OCI-LY1 (cell line): ENCODE results near the gene LRRC32.

Source experiments
- H2AFZ ChIP-seq: fragments of 200-600 bp; sonication (generic), shearing (Covaris generic); 2 replicates; pipeline ENCODE4 v1.6.0; 2014; ENCODE audit warnings: antibody characterized with exemption, mild to moderate bottlenecking, low read length
- H3F3A ChIP-seq: fragments of 200-600 bp; sonication (generic), shearing (Covaris generic); 2 replicates; pipeline ENCODE4 v1.6.0; 2014; ENCODE audit warnings: mild to moderate bottlenecking, antibody characterized with exemption, low read length, moderate library complexity; ENCODE audit not compliant: insufficient read depth
- H3K27ac ChIP-seq: fragments of 200-600 bp; sonication (generic); 2 replicates; pipeline ENCODE4 v1.5.1; 2014; ENCODE audit warnings: low read length, mixed run types, mild to moderate bottlenecking, low read depth; ENCODE audit not compliant: poor library complexity, severe bottlenecking
- H3K27me3 ChIP-seq: fragments of 200-600 bp; sonication (generic); 2 replicates; pipeline ENCODE4 v1.6.0; 2014; ENCODE audit warnings: antibody characterized with exemption, mild to moderate bottlenecking, low read length, moderate library complexity; ENCODE audit not compliant: insufficient read depth
- H3K36me3 ChIP-seq: fragments of 200-600 bp; sonication (generic); 2 replicates; pipeline ENCODE4 v1.6.1; 2014; ENCODE audit warnings: mild to moderate bottlenecking, antibody characterized with exemption, low read length, moderate library complexity, mixed read lengths; ENCODE audit not compliant: insufficient read depth
- H3K4me1 ChIP-seq: fragments of 200-600 bp; sonication (generic); 2 replicates; pipeline ENCODE4 v1.5.1; 2014; ENCODE audit warnings: mild to moderate bottlenecking, low read length, moderate library complexity; ENCODE audit not compliant: insufficient read depth, severe bottlenecking
- H3K4me2 ChIP-seq: fragments of 200-600 bp; sonication (generic), shearing (Covaris generic); 2 replicates; pipeline ENCODE4 v1.6.1; 2014; ENCODE audit warnings: low read length
- H3K4me3 ChIP-seq: fragments of 200-600 bp; sonication (generic); 2 replicates; pipeline ENCODE4 v1.5.1; 2014; ENCODE audit warnings: low read length, low read depth, mild to moderate bottlenecking, mixed read lengths; ENCODE audit not compliant: poor library complexity, severe bottlenecking
- H3K79me2 ChIP-seq: fragments of 200-600 bp; shearing (Covaris generic); 2 replicates; pipeline ENCODE4 v1.6.1; 2016; ENCODE audit warnings: mixed run types, low read length, mixed read lengths; ENCODE audit not compliant: insufficient read depth
- H3K9ac ChIP-seq: fragments of 200-600 bp; sonication (generic), shearing (Covaris generic); 2 replicates; pipeline ENCODE4 v1.6.1; 2014; ENCODE audit warnings: mild to moderate bottlenecking, low read length, mixed read lengths
- H3K9me2 ChIP-seq: fragments of 200-600 bp; sonication (generic), shearing (Covaris generic); 2 replicates; pipeline ENCODE4 v1.6.1; 2014; ENCODE audit warnings: low read depth, mild to moderate bottlenecking, low read length, mixed read lengths
- H3K9me3 ChIP-seq: fragments of 200-600 bp; shearing (Covaris generic); 2 replicates; pipeline ENCODE4 v1.6.1; 2014; ENCODE audit warnings: low read length, mixed read lengths
- H4K20me1 ChIP-seq: fragments of 200-600 bp; sonication (generic), shearing (Covaris generic); 2 replicates; pipeline ENCODE4 v1.6.0; 2016; ENCODE audit warnings: mild to moderate bottlenecking, low read length; ENCODE audit not compliant: insufficient read depth
- CTCF ChIP-seq: fragments of 200-600 bp; sonication (generic), shearing (Covaris generic); IDR thresholded peaks from 2 replicates; pipeline ENCODE4 v1.5.1; 2017; ENCODE audit warnings: mild to moderate bottlenecking, antibody characterized with exemption, low read length, moderate library complexity, mixed read lengths
- EZH2 ChIP-seq: fragments of 200-600 bp; sonication (generic), shearing (Covaris generic); IDR thresholded peaks from 2 replicates; pipeline ENCODE4 v1.8.0; 2017; ENCODE audit warnings: borderline replicate concordance, mixed run types, mild to moderate bottlenecking, antibody characterized with exemption, low read length, moderate library complexity, mixed read lengths

Gene LRRC32

GRCh38 chr11:76663486-76663810 is 7.1 kb downstream of the LRRC32 start:
- Histone ChIP-seq H2AFZ (no peak overlapping the region), H3K9ac (no peak overlapping the region), H3K4me3 (no peak overlapping the region), H4K20me1 (no peaks in the 10 kb centered on the region), H3K9me3 (no peaks in the 10 kb centered on the region), H3F3A (no peaks in the 10 kb centered on the region), H3K4me2 (no peak overlapping the region), H3K4me1 (peaks cover 26% of the 10 kb centered on the region), H3K27me3 (no peaks in the 10 kb centered on the region), H3K27ac (no peak overlapping the region), H3K79me2 (no peaks in the 10 kb centered on the region), H3K9me2 (no peaks in the 10 kb centered on the region), H3K36me3 (no peaks in the 10 kb centered on the region)
- TF ChIP-seq EZH2 = no peak
- no peak for TF ChIP-seq CTCF

GRCh38 chr11:76662656-76663485 is 7.7 kb downstream of the LRRC32 start:
- H3K4me2 ChIP-seq = no peak overlapping the region
- H3F3A ChIP-seq = no peaks in the 10 kb centered on the region
- H3K27ac ChIP-seq = no peak overlapping the region
- H3K9ac ChIP-seq = no peak overlapping the region
- no peaks in the 10 kb centered on the region for H3K79me2 ChIP-seq
- no peaks in the 10 kb centered on the region for H3K27me3 ChIP-seq
- no peak for TF ChIP-seq EZH2
- TF ChIP-seq CTCF = no peak
- H3K4me3 ChIP-seq = no peak overlapping the region
- H3K36me3 ChIP-seq = no peaks in the 10 kb centered on the region
- peaks cover 20% of the 10 kb centered on the region for H3K4me1 ChIP-seq
- H2AFZ ChIP-seq = no peak overlapping the region
- no peaks in the 10 kb centered on the region for H3K9me3 ChIP-seq
- H3K9me2 ChIP-seq = no peaks in the 10 kb centered on the region
- H4K20me1 ChIP-seq = no peaks in the 10 kb centered on the region

- no peaks in the 10 kb centered on the region for H3K9me2 ChIP-seq
- H3K9me3 ChIP-seq = no peaks in the 10 kb centered on the region
- H2AFZ ChIP-seq = no peak overlapping the region
- TF ChIP-seq EZH2 = no peak
- TF ChIP-seq CTCF = no peak
- H3F3A ChIP-seq = no peaks in the 10 kb centered on the region
- H3K27me3 ChIP-seq = no peaks in the 10 kb centered on the region
- no peak overlapping the region for H3K9ac ChIP-seq
- no peaks in the 10 kb centered on the region for H3K36me3 ChIP-seq
- H3K27ac ChIP-seq = no peak overlapping the region
- H3K4me2 ChIP-seq = no peak overlapping the region
- H3K4me3 ChIP-seq = no peak overlapping the region
- H4K20me1 ChIP-seq = no peaks in the 10 kb centered on the region
- H3K79me2 ChIP-seq = no peaks in the 10 kb centered on the region
- H3K4me1 ChIP-seq = peaks cover 15% of the 10 kb centered on the region
Observed at GRCh38 chr11:76661834-76662434, 8.6 kb downstream of the LRRC32 start.
